ENCODE results near the gene KLK4. TPM values are rescaled to one million over a fixed set of nuclear protein-coding genes. Genes with fewer than 3 reads are reported as not detected.

The KLK4 gene
- total RNA-seq, 1 experiment from 2014 or later: not detected

GRCh38 chr19:50943074-50943828, 32.1 kb upstream of the KLK4 start:
- Mint-ChIP-seq H3K9me3 (ENCODE audit: unreplicated experiment) (peaks cover 24% of the 10 kb centered on the region), H3K4me1 (ENCODE audit: insufficient read depth, unreplicated experiment) (no peaks in the 10 kb centered on the region), H3K27ac (ENCODE audit: low read depth, unreplicated experiment) (no peak overlapping the region), H3K4me3 (ENCODE audit: unreplicated experiment) (no peak overlapping the region), H3K36me3 (ENCODE audit: insufficient read depth, unreplicated experiment) (no peaks in the 10 kb centered on the region), H3K27me3 (ENCODE audit: insufficient read depth, unreplicated experiment) (no peaks in the 10 kb centered on the region)
- no TSS peak for BruUV-seq (replicated peaks)
- TF ChIP-seq, protein P1, sequence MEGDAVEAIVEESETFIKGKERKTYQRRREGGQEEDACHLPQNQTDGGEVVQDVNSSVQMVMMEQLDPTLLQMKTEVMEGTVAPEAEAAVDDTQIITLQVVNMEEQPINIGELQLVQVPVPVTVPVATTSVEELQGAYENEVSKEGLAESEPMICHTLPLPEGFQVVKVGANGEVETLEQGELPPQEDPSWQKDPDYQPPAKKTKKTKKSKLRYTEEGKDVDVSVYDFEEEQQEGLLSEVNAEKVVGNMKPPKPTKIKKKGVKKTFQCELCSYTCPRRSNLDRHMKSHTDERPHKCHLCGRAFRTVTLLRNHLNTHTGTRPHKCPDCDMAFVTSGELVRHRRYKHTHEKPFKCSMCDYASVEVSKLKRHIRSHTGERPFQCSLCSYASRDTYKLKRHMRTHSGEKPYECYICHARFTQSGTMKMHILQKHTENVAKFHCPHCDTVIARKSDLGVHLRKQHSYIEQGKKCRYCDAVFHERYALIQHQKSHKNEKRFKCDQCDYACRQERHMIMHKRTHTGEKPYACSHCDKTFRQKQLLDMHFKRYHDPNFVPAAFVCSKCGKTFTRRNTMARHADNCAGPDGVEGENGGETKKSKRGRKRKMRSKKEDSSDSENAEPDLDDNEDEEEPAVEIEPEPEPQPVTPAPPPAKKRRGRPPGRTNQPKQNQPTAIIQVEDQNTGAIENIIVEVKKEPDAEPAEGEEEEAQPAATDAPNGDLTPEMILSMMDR (IDR thresholded peaks at IDR 0.05; ENCODE audit: unreplicated experiment): no peak
- CTCF ChIA-PET: interaction anchor here (0.5 kb wide), 1 partner anchor 19 kb away, joined by 4 read pairs; no protein-coding TSS in a partner anchor
- POLR2A ChIA-PET: no interaction called here
- intact Hi-C loops (cut with micrococcal nuclease): no loop called here
- DNase-seq (ENCODE audit: unreplicated experiment): no peak

- POLR2A ChIA-PET: no interaction called here
Observed at GRCh38 chr19:50939596-50939995, 28.4 kb upstream of the KLK4 start.

GRCh38 chr19:50933640-50934039, 22.4 kb upstream of the KLK4 start:
- TF ChIP-seq, protein P1 (IDR thresholded peaks at IDR 0.05; ENCODE audit: unreplicated experiment): no peak
- Mint-ChIP-seq H3K4me1 (ENCODE audit: insufficient read depth, unreplicated experiment) (peaks cover 28% of the 10 kb centered on the region), H3K9me3 (ENCODE audit: unreplicated experiment) (peaks cover 8% of the 10 kb centered on the region), H3K27ac (ENCODE audit: low read depth, unreplicated experiment) (peak overlapping the region; percentile 54), H3K36me3 (ENCODE audit: insufficient read depth, unreplicated experiment) (no peaks in the 10 kb centered on the region), H3K4me3 (ENCODE audit: unreplicated experiment) (no peak overlapping the region), H3K27me3 (ENCODE audit: insufficient read depth, unreplicated experiment) (peaks cover 16% of the 10 kb centered on the region)
- POLR2A ChIA-PET: interaction anchor here (0.6 to 1.3 kb wide), 3 partner anchors 9 to 132 kb away, joined by 3 to 5 read pairs (median 5); no protein-coding TSS in a partner anchor
- CTCF ChIA-PET: interaction anchor here (0.6 to 1.8 kb wide), 6 partner anchors 11 to 584 kb away, joined by 3 to 5 read pairs (median 4); no protein-coding TSS in a partner anchor
- DNase-seq (ENCODE audit: unreplicated experiment): peak; percentile 60
- BruUV-seq (replicated peaks): no TSS peak
- intact Hi-C loops (cut with micrococcal nuclease): loop anchor here (5.0 kb wide), 1 partner anchor 724 kb away; no protein-coding TSS in a partner anchor

More at GRCh38 chr19:50939596-50939995, 28.4 kb upstream of the KLK4 start:
- Mint-ChIP-seq H3K27me3 (ENCODE audit: insufficient read depth, unreplicated experiment) (no peaks in the 10 kb centered on the region), H3K4me1 (ENCODE audit: insufficient read depth, unreplicated experiment) (no peaks in the 10 kb centered on the region), H3K27ac (ENCODE audit: low read depth, unreplicated experiment) (no peak overlapping the region), H3K9me3 (ENCODE audit: unreplicated experiment) (peaks cover 17% of the 10 kb centered on the region), H3K4me3 (ENCODE audit: unreplicated experiment) (no peak overlapping the region), H3K36me3 (ENCODE audit: insufficient read depth, unreplicated experiment) (no peaks in the 10 kb centered on the region)
- BruUV-seq (replicated peaks): no TSS peak
- TF ChIP-seq, protein P1 (IDR thresholded peaks at IDR 0.05; ENCODE audit: unreplicated experiment): no peak
- CTCF ChIA-PET: interaction anchor here (0.6 to 1.5 kb wide), 3 partner anchors 18 to 157 kb away, joined by 3 to 5 read pairs (median 3); no protein-coding TSS in a partner anchor
- intact Hi-C loops (cut with micrococcal nuclease): no loop called here
- no peak for DNase-seq (ENCODE audit: unreplicated experiment)

DNA sequence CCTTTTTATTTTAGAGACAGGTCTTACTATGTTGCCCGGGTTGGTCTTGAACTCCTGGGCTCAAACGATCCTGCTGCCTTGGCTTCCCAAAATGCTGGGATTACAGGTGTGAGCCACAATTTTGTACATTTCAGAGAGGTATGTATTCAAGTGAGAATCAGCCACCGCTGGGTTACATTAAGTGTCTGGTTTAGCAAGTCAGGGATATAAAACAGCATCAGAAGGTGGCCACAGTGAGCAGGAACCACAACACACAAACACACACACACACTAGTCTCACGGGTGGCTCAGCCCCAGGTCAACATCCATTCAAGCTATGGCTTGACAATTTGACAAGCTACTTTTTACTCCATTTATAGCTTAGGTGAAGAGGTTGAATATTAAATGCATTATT, 21.5 kb upstream of the KLK4 start:
- ChIA-PET POLR2A (interaction anchor here (0.7 kb wide), 1 partner anchor 137 kb away, joined by 3 read pairs; no protein-coding TSS in a partner anchor), CTCF (interaction anchor here (0.6 to 1.8 kb wide), 4 partner anchors 9 to 86 kb away, joined by 3 to 5 read pairs (median 3); no protein-coding TSS in a partner anchor)
- no peak overlapping the region for H3K27ac Mint-ChIP-seq (ENCODE audit: low read depth, unreplicated experiment)
- peaks cover 28% of the 10 kb centered on the region for H3K4me1 Mint-ChIP-seq (ENCODE audit: insufficient read depth, unreplicated experiment)
- DNase-seq (ENCODE audit: unreplicated experiment): no peak
- intact Hi-C loops (cut with micrococcal nuclease): loop anchor here (5.0 kb wide), 1 partner anchor 725 kb away; no protein-coding TSS in a partner anchor
- no peaks in the 10 kb centered on the region for H3K36me3 Mint-ChIP-seq (ENCODE audit: insufficient read depth, unreplicated experiment)
- no TSS peak for BruUV-seq (replicated peaks)
- H3K27me3 Mint-ChIP-seq (ENCODE audit: insufficient read depth, unreplicated experiment): peaks cover 16% of the 10 kb centered on the region
- no peak overlapping the region for H3K4me3 Mint-ChIP-seq (ENCODE audit: unreplicated experiment)
- peaks cover 13% of the 10 kb centered on the region for H3K9me3 Mint-ChIP-seq (ENCODE audit: unreplicated experiment)
- TF ChIP-seq, protein P1 (IDR thresholded peaks at IDR 0.05; ENCODE audit: unreplicated experiment): no peak

Data from MCF 10A (cell line).